Measurements from ENCODE around the gene KRT33A.

DNA sequence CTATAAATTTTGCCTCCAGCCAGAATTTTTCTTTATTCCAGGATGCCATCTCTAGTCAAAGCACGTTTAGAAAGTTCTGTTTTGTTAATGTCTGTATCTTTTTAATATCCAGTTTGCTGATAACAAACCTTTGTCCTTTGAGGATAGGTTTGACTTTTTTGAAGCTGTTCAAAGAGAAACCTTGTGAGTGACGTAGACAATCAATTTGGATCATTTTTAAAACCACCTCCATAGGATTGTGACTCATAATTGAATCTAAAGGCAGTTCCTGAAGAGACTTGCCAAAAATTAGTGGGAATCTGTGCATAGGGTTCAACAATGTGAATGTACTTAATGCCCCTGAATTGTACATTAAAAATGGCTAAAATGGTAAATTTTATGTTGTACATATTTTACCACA is 40.9 kb upstream of the KRT33A start:
- TF ChIP-seq POLR2A (IDR thresholded peaks at IDR 0.05) (no peak), EP300 (IDR thresholded peaks at IDR 0.05) (no peak)
- TF ChIP-seq, protein P1, sequence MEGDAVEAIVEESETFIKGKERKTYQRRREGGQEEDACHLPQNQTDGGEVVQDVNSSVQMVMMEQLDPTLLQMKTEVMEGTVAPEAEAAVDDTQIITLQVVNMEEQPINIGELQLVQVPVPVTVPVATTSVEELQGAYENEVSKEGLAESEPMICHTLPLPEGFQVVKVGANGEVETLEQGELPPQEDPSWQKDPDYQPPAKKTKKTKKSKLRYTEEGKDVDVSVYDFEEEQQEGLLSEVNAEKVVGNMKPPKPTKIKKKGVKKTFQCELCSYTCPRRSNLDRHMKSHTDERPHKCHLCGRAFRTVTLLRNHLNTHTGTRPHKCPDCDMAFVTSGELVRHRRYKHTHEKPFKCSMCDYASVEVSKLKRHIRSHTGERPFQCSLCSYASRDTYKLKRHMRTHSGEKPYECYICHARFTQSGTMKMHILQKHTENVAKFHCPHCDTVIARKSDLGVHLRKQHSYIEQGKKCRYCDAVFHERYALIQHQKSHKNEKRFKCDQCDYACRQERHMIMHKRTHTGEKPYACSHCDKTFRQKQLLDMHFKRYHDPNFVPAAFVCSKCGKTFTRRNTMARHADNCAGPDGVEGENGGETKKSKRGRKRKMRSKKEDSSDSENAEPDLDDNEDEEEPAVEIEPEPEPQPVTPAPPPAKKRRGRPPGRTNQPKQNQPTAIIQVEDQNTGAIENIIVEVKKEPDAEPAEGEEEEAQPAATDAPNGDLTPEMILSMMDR (IDR thresholded peaks at IDR 0.05), result no peak
